GM23248 (cell line): ENCODE results near the gene COL17A1.

Source experiments
- EZH2 ChIP-seq: fragments of 200-600 bp; sonication (generic); IDR thresholded peaks from 2 replicates; pipeline ENCODE4 v1.6.1; 2018; ENCODE audit warnings: antibody characterized with exemption, mild to moderate bottlenecking; ENCODE audit not compliant: insufficient read depth, poor library complexity, severe bottlenecking
- EZH2phosphoT487 ChIP-seq: fragments of 200-600 bp; sonication (generic); IDR thresholded peaks from 2 replicates; pipeline ENCODE4 v1.6.1; 2018; ENCODE audit warnings: antibody characterized with exemption, moderate library complexity, mild to moderate bottlenecking, low read depth; ENCODE audit not compliant: insufficient read depth

GRCh38 chr10:104100795-104101194 is 15.1 kb upstream of the COL17A1 start:
- TF ChIP-seq EZH2 = no peak
- TF ChIP-seq EZH2phosphoT487 = no peak
